Body of pancreas (tissue), 4 donors: ENCODE data around the gene DAB2. TPM values are rescaled to one million over a fixed set of nuclear protein-coding genes. Genes with fewer than 3 reads are reported as not detected.

Experiments
- ATAC-seq: fragments of 150-250 bp; one replicate; pipeline ENCODE4 v1.9.1; 2016
- DNase-seq, 4 donors: peaks; one replicate each; pipeline ENCODE4 v3.0.0-alpha.2; 2019
- H3K27ac ChIP-seq, 4 donors: fragments of 200-600 bp; sonication (generic); 1 replicate in 3 of 4; 2 replicates in 1 of 4; pipeline versions ENCODE4 v1.5.1 to v1.6.1; 2016 to 2019; ENCODE audit warnings: mild to moderate bottlenecking in 1 of 4, mixed read lengths in 1 of 4, moderate library complexity in 1 of 4
- H3K27me3 ChIP-seq, 2 donors: fragments of 200-600 bp; sonication (generic); one replicate each; pipeline ENCODE4 v1.6.0; 2016; ENCODE audit warnings: mild to moderate bottlenecking in 1 of 2
- H3K36me3 ChIP-seq, 2 donors: fragments of 200-600 bp; sonication (generic); replicated peaks in 1 of 2; 2 replicates each; pipeline ENCODE4 v1.5.1; 2016; ENCODE audit warnings: low read depth in 2 of 2; ENCODE audit not compliant: insufficient read depth in 1 of 2
- H3K4me1 ChIP-seq: fragments of 200-600 bp; sonication (generic); one replicate; pipeline ENCODE4 v1.6.0; 2016
- H3K4me3 ChIP-seq, 2 donors: fragments of 200-600 bp; sonication (generic); 1 replicate in 1 of 2; 2 replicates in 1 of 2; pipeline ENCODE4 v1.5.1; 2016 to 2019
- H3K9me3 ChIP-seq, 3 donors: fragments of 200-600 bp; sonication (generic); 1 replicate in 2 of 3; 2 replicates in 1 of 3; pipeline ENCODE4 v1.5.1; 2016
- CTCF ChIP-seq, 7 experiments: fragments of 450-650 bp in 4 of 7; fragments of 200-600 bp in 3 of 7; sonication (generic) in 3 of 7; IDR thresholded peaks; one replicate each; pipeline ENCODE4 v1.5.1; 2016 to 2019; ENCODE audit warnings: antibody characterized with exemption in 7 of 7
- POLR2A ChIP-seq, 3 donors: fragments of 450-650 bp; IDR thresholded peaks; one replicate each; pipeline ENCODE4 v1.6.1; 2016; ENCODE audit warnings: antibody characterized with exemption in 3 of 3, mild to moderate bottlenecking in 2 of 3
- WGBS, 2 donors: methylation state at CpG; one replicate each; pipeline ENCODE4 v1.1.5; 2017; 5-methylcytosine and 5-hydroxymethylcytosine counted together
- intact Hi-C: fragments of 100-400 bp; cut with DNase I; formaldehyde crosslinking; loops from one replicate; pipeline ENCODE4 v1.15.1; 2023
- total RNA-seq, 2 donors: library from RNA; depleted of rRNA; stranded (reverse); fragments of >200 nt; gene quantifications; one replicate each; pipeline ENCODE4 v1.1.0, GENCODE V29; 2016

The DAB2 gene
- total RNA-seq, 2 donors from 2014 or later = 33.9 to 39.4 TPM

GRCh38 chr5:39469777-39470415 lies 45.1 kb upstream of the DAB2 start:
- Histone ChIP-seq H3K27me3 (no peaks in the 10 kb centered on the region), H3K36me3 (no peaks in the 10 kb centered on the region), H3K4me1 (no peaks in the 10 kb centered on the region), H3K9me3 (no peaks in the 10 kb centered on the region), H3K4me3 (no peak overlapping the region), H3K27ac (peak overlapping the region in 1 of 4 donors; percentile 41)
- ATAC-seq (no peak), DNase-seq (peak in 1 of 4 donors; percentile 30)
- intact Hi-C loops = no loop called here
- 52 to 66% methylated on average over 6 of the region's 6 CpGs for WGBS, 2 donors
- no peak for TF ChIP-seq POLR2A (IDR thresholded peaks at IDR 0.05)

- 75 to 82% methylated on average over 1 of the region's 1 CpG for WGBS, 2 donors
- H3K27ac ChIP-seq = peak overlapping the region in 1 of 4 donors; percentile 41
- no peak overlapping the region for H3K4me3 ChIP-seq
- no peaks in the 10 kb centered on the region for H3K9me3 ChIP-seq
- ATAC-seq (no peak), DNase-seq (no peak)
- H3K36me3 ChIP-seq = no peaks in the 10 kb centered on the region
- H3K4me1 ChIP-seq = no peaks in the 10 kb centered on the region
- no peak for TF ChIP-seq CTCF (IDR thresholded peaks at IDR 0.05)
- no peak for TF ChIP-seq POLR2A (IDR thresholded peaks at IDR 0.05)
- intact Hi-C loops = no loop called here
- H3K27me3 ChIP-seq = no peaks in the 10 kb centered on the region
Measured at GRCh38 chr5:39469176-39469575, 44.4 kb upstream of the DAB2 start.

GRCh38 chr5:39466846-39467245 lies 42.1 kb upstream of the DAB2 start:
- ATAC-seq (no peak), DNase-seq (no peak)
- H3K27ac ChIP-seq = no peak overlapping the region
- intact Hi-C loops = no loop called here
- no peaks in the 10 kb centered on the region for H3K9me3 ChIP-seq
- H3K4me1 ChIP-seq = no peaks in the 10 kb centered on the region
- TF ChIP-seq POLR2A (IDR thresholded peaks at IDR 0.05) = no peak
- no peak for TF ChIP-seq CTCF (IDR thresholded peaks at IDR 0.05)
- H3K4me3 ChIP-seq = no peak overlapping the region
- H3K27me3 ChIP-seq = no peaks in the 10 kb centered on the region
- 72 to 74% methylated on average over 1 of the region's 1 CpG for WGBS, 2 donors
- H3K36me3 ChIP-seq = no peaks in the 10 kb centered on the region

GRCh38 chr5:39465843-39466242 lies 41.1 kb upstream of the DAB2 start:
- Histone ChIP-seq H3K4me1 (no peaks in the 10 kb centered on the region), H3K27ac (no peak overlapping the region), H3K27me3 (no peaks in the 10 kb centered on the region), H3K4me3 (no peak overlapping the region), H3K9me3 (no peaks in the 10 kb centered on the region), H3K36me3 (no peaks in the 10 kb centered on the region)
- no peak for TF ChIP-seq POLR2A (IDR thresholded peaks at IDR 0.05)
- no peak for TF ChIP-seq CTCF (IDR thresholded peaks at IDR 0.05)
- DNase-seq (no peak), ATAC-seq (no peak)
- intact Hi-C loops = no loop called here
- WGBS, 2 donors = 64 to 70% methylated on average over 2 of the region's 2 CpGs

- Histone ChIP-seq H3K36me3 (no peaks in the 10 kb centered on the region), H3K27me3 (no peaks in the 10 kb centered on the region), H3K9me3 (no peaks in the 10 kb centered on the region), H3K4me3 (no peak overlapping the region), H3K27ac (no peak overlapping the region), H3K4me1 (no peaks in the 10 kb centered on the region)
- ATAC-seq = no peak
- WGBS, 2 donors = 40 to 48% methylated on average over 2 of the region's 2 CpGs
- TF ChIP-seq CTCF (IDR thresholded peaks at IDR 0.05) (no peak), POLR2A (IDR thresholded peaks at IDR 0.05) (no peak)
- intact Hi-C loops = no loop called here
- DNase-seq = no peak
Measured at GRCh38 chr5:39465097-39465496, 40.3 kb upstream of the DAB2 start.
